ENCODE data around the gene WDR37.

WDR37 gene

DNA sequence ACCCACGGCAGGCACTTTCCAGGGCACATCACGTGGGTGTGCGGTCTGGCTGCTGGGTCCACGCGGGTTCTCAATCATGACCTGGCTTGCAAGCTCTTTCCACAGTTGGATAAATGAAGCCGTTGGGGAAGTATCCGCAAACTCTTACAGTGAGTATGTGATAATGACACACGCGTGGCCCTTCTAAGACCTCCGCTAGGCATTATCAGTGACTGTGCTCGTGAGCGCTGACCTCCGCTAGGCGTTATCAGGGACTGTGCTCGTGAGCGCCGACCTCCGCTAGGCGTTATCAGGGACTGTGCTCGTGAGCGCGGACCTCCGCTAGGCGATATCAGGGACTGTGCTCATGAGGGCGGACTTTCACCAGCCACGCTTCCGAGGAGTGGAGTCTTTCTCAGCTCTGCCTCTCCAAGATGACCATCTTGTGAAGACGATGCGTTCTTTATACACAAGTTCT lies 107.0 kb downstream of the WDR37 start:
- Histone ChIP-seq H2AFZ (ENCODE audit: low read depth, low read length) (no peak overlapping the region), H2BK5ac (ENCODE audit: low read depth, low read length, poor library complexity, severe bottlenecking) (no peak overlapping the region), H3K4me1 (ENCODE audit: control insufficient read depth, insufficient read depth, low read depth, low read length) (no peaks in the 10 kb centered on the region), H3K4me3 (ENCODE audit: insufficient read depth in 1 of 2, low read depth in 1 of 2, low read length in 2 of 2) (no peak overlapping the region), H3K18ac (ENCODE audit: low read depth in 1 of 2, low read length in 2 of 2) (no peak overlapping the region), H3K36me3 (ENCODE audit: control insufficient read depth in 1 of 2, insufficient read depth in 2 of 2, low read depth in 1 of 2, low read length in 2 of 2) (no peaks in the 10 kb centered on the region), H2AK5ac (ENCODE audit: low read length, severe bottlenecking) (no peak overlapping the region), H3K27me3 (ENCODE audit: control insufficient read depth in 1 of 2, insufficient read depth in 1 of 2, low read length in 2 of 2) (peaks cover 0 to 43% of the 10 kb centered on the region in 2 experiments), H3K4ac (ENCODE audit: low read depth in 1 of 2, low read length in 2 of 2) (no peak overlapping the region), H3K79me1 (replicated peaks; ENCODE audit: low read length, poor library complexity, severe bottlenecking) (no peaks in the 10 kb centered on the region), H2BK120ac (ENCODE audit: low read depth, low read length) (no peak overlapping the region), H4K91ac (ENCODE audit: low read length) (no peak overlapping the region), H2BK12ac (ENCODE audit: low read length in 2 of 2) (no peak overlapping the region), H3K23ac (ENCODE audit: low read length in 2 of 2) (no peak overlapping the region), H3K4me2 (ENCODE audit: low read length, poor library complexity, severe bottlenecking) (no peak overlapping the region), H2BK15ac (ENCODE audit: low read depth, poor library complexity, severe bottlenecking) (no peak overlapping the region), H3K14ac (ENCODE audit: low read length in 2 of 2) (no peak overlapping the region), H3K27ac (ENCODE audit: low read length, poor library complexity, severe bottlenecking) (no peak overlapping the region), H4K8ac (ENCODE audit: low read length) (no peak overlapping the region), H3K9ac (ENCODE audit: low read length) (no peak overlapping the region), H3K9me3 (ENCODE audit: control insufficient read depth, low read length) (no peaks in the 10 kb centered on the region)
- DNase-seq = no peak
- 91% methylated on average over 29 of the region's 29 CpGs for WGBS

DNA sequence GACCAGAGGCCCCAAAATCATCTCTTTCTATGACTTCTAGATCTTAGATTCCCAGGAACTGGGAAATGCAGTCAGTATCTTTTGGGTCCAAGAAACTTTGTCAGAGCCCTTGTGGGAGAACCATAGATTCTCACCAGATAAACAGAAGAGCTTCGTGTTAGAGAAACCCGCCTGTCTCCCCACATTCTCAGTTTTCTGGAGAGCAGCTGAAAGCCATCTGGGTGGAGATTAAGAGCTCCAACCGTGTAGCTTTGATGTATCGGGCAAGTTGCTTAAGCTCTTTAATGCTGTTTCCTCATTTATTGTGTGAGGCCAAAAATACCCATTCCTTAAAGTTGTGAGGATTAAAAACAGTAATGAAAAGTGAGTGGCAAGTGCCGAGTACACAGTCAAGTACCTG lies 107.6 kb downstream of the WDR37 start:
- Histone ChIP-seq H3K4me3 (ENCODE audit: insufficient read depth in 1 of 2, low read depth in 1 of 2, low read length in 2 of 2) (no peak overlapping the region), H3K79me1 (replicated peaks; ENCODE audit: low read length, poor library complexity, severe bottlenecking) (no peaks in the 10 kb centered on the region), H4K91ac (ENCODE audit: low read length) (no peak overlapping the region), H3K4me1 (ENCODE audit: control insufficient read depth, insufficient read depth, low read depth, low read length) (no peaks in the 10 kb centered on the region), H3K23ac (ENCODE audit: low read length in 2 of 2) (no peak overlapping the region), H2AK5ac (ENCODE audit: low read length, severe bottlenecking) (no peak overlapping the region), H2BK15ac (ENCODE audit: low read depth, poor library complexity, severe bottlenecking) (no peak overlapping the region), H3K18ac (ENCODE audit: low read depth in 1 of 2, low read length in 2 of 2) (no peak overlapping the region), H3K9ac (ENCODE audit: low read length) (no peak overlapping the region), H3K27ac (ENCODE audit: low read length, poor library complexity, severe bottlenecking) (no peak overlapping the region), H2BK120ac (ENCODE audit: low read depth, low read length) (no peak overlapping the region), H2BK12ac (ENCODE audit: low read length in 2 of 2) (no peak overlapping the region), H3K36me3 (ENCODE audit: control insufficient read depth in 1 of 2, insufficient read depth in 2 of 2, low read depth in 1 of 2, low read length in 2 of 2) (no peaks in the 10 kb centered on the region), H3K4ac (ENCODE audit: low read depth in 1 of 2, low read length in 2 of 2) (no peak overlapping the region), H3K27me3 (ENCODE audit: control insufficient read depth in 1 of 2, insufficient read depth in 1 of 2, low read length in 2 of 2) (peaks cover 0 to 43% of the 10 kb centered on the region in 2 experiments), H3K4me2 (ENCODE audit: low read length, poor library complexity, severe bottlenecking) (no peak overlapping the region), H3K14ac (ENCODE audit: low read length in 2 of 2) (no peak overlapping the region), H2BK5ac (ENCODE audit: low read depth, low read length, poor library complexity, severe bottlenecking) (no peak overlapping the region), H4K8ac (ENCODE audit: low read length) (no peak overlapping the region), H3K9me3 (ENCODE audit: control insufficient read depth, low read length) (no peaks in the 10 kb centered on the region), H2AFZ (ENCODE audit: low read depth, low read length) (no peak overlapping the region)
- no peak for DNase-seq
- 82% methylated on average over 4 of the region's 5 CpGs for WGBS

GRCh38 chr10:1166101-1166827 lies 110.1 kb downstream of the WDR37 start:
- Histone ChIP-seq H2BK15ac (ENCODE audit: low read depth, poor library complexity, severe bottlenecking) (no peak overlapping the region), H3K4me2 (ENCODE audit: low read length, poor library complexity, severe bottlenecking) (no peak overlapping the region), H3K27ac (ENCODE audit: low read length, poor library complexity, severe bottlenecking) (no peak overlapping the region), H3K9me3 (ENCODE audit: control insufficient read depth, low read length) (no peaks in the 10 kb centered on the region), H3K4ac (ENCODE audit: low read depth in 1 of 2, low read length in 2 of 2) (no peak overlapping the region), H2AFZ (ENCODE audit: low read depth, low read length) (no peak overlapping the region), H3K23ac (ENCODE audit: low read length in 2 of 2) (no peak overlapping the region), H3K9ac (ENCODE audit: low read length) (no peak overlapping the region), H2BK5ac (ENCODE audit: low read depth, low read length, poor library complexity, severe bottlenecking) (no peak overlapping the region), H3K14ac (ENCODE audit: low read length in 2 of 2) (no peak overlapping the region), H2BK120ac (ENCODE audit: low read depth, low read length) (no peak overlapping the region), H2BK12ac (ENCODE audit: low read length in 2 of 2) (no peak overlapping the region), H3K36me3 (ENCODE audit: control insufficient read depth in 1 of 2, insufficient read depth in 2 of 2, low read depth in 1 of 2, low read length in 2 of 2) (no peaks in the 10 kb centered on the region), H4K8ac (ENCODE audit: low read length) (no peak overlapping the region), H3K4me3 (ENCODE audit: insufficient read depth in 1 of 2, low read depth in 1 of 2, low read length in 2 of 2) (no peak overlapping the region), H3K4me1 (ENCODE audit: control insufficient read depth, insufficient read depth, low read depth, low read length) (no peaks in the 10 kb centered on the region), H4K91ac (ENCODE audit: low read length) (no peak overlapping the region), H3K18ac (ENCODE audit: low read depth in 1 of 2, low read length in 2 of 2) (no peak overlapping the region), H3K27me3 (ENCODE audit: control insufficient read depth in 1 of 2, insufficient read depth in 1 of 2, low read length in 2 of 2) (peaks cover 6 to 39% of the 10 kb centered on the region in 2 experiments), H2AK5ac (ENCODE audit: low read length, severe bottlenecking) (no peak overlapping the region), H3K79me1 (replicated peaks; ENCODE audit: low read length, poor library complexity, severe bottlenecking) (no peaks in the 10 kb centered on the region)
- 89% methylated on average over 15 of the region's 15 CpGs for WGBS
- no peak for DNase-seq

GRCh38 chr10:1166828-1167275 lies 110.7 kb downstream of the WDR37 start:
- Histone ChIP-seq H3K27me3 (ENCODE audit: control insufficient read depth in 1 of 2, insufficient read depth in 1 of 2, low read length in 2 of 2) (peaks cover 7 to 37% of the 10 kb centered on the region in 2 experiments), H2BK12ac (ENCODE audit: low read length in 2 of 2) (no peak overlapping the region), H2BK15ac (ENCODE audit: low read depth, poor library complexity, severe bottlenecking) (no peak overlapping the region), H3K79me1 (replicated peaks; ENCODE audit: low read length, poor library complexity, severe bottlenecking) (no peaks in the 10 kb centered on the region), H3K4ac (ENCODE audit: low read depth in 1 of 2, low read length in 2 of 2) (no peak overlapping the region), H2AK5ac (ENCODE audit: low read length, severe bottlenecking) (no peak overlapping the region), H3K9me3 (ENCODE audit: control insufficient read depth, low read length) (no peaks in the 10 kb centered on the region), H3K36me3 (ENCODE audit: control insufficient read depth in 1 of 2, insufficient read depth in 2 of 2, low read depth in 1 of 2, low read length in 2 of 2) (no peaks in the 10 kb centered on the region), H4K8ac (ENCODE audit: low read length) (no peak overlapping the region), H3K18ac (ENCODE audit: low read depth in 1 of 2, low read length in 2 of 2) (no peak overlapping the region), H3K4me2 (ENCODE audit: low read length, poor library complexity, severe bottlenecking) (no peak overlapping the region), H3K9ac (ENCODE audit: low read length) (no peak overlapping the region), H2BK5ac (ENCODE audit: low read depth, low read length, poor library complexity, severe bottlenecking) (no peak overlapping the region), H3K14ac (ENCODE audit: low read length in 2 of 2) (no peak overlapping the region), H4K91ac (ENCODE audit: low read length) (no peak overlapping the region), H2BK120ac (ENCODE audit: low read depth, low read length) (no peak overlapping the region), H3K4me1 (ENCODE audit: control insufficient read depth, insufficient read depth, low read depth, low read length) (no peaks in the 10 kb centered on the region), H3K4me3 (ENCODE audit: insufficient read depth in 1 of 2, low read depth in 1 of 2, low read length in 2 of 2) (no peak overlapping the region), H3K23ac (ENCODE audit: low read length in 2 of 2) (no peak overlapping the region), H3K27ac (ENCODE audit: low read length, poor library complexity, severe bottlenecking) (no peak overlapping the region), H2AFZ (ENCODE audit: low read depth, low read length) (no peak overlapping the region)
- WGBS = 80% methylated on average over 9 of the region's 9 CpGs
- DNase-seq = no peak

All from mesenchymal stem cell (in vitro differentiated cells and primary cell).